Measurements from ENCODE around the gene CYP27A1. TPM values are rescaled to one million over a fixed set of nuclear protein-coding genes. Genes with fewer than 3 reads are reported as not detected.

CYP27A1 gene
- total and polyA plus RNA-seq, 9 of the 15 experiments (the other 6 are each of a cell fraction or from before 2014, with no cell fraction given), result 0.20 TPM; not detected in 8

DNA sequence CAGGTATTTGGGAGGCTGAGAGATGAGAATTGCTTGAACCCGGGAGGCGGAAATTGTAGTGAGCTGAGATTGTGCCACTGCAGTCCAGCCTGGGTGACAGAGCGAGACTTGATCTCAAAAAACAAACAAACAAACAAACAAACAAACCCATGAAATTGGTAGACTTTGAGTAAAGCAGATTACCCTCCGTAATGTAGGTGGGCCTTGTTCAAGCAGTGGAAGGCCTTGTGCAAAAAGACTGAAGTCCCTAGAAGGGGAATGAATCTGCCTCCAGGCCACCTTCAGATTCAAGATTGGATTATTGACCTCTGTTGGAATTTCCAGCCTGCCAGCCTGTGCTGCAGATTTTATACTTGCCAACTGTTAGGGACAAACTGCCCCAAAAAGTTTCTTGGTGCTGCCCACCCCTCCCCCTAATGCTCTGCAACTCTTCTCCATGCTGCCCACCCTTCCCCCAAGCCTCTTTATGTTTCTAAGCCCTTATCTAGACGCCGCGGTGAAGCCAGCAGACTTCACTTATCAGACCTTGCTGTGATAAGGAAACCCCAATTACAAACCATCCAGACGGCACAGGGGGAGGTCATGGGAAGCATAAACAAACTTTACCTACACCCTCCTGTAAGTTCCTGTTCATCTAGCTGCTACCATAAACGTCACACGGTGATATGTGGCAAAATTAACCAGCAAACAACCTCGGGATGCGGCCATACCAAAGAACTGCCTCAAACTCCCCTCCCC, 17.0 kb downstream of the CYP27A1 start (continued):
- TF ChIP-seq VEZF1 (CRISPR knock-in tag; IDR thresholded peaks at IDR 0.05) (peak; percentile 53; the same call in 1 of the 2 replicates), KDM1A (IDR thresholded peaks at IDR 0.05) (no peak), HMG20B (CRISPR knock-in tag; IDR thresholded peaks at IDR 0.05) (no peak), NKRF (IDR thresholded peaks at IDR 0.05; ENCODE audit: borderline replicate concordance) (no peak), SAP30 (IDR thresholded peaks at IDR 0.05; ENCODE audit: borderline replicate concordance, insufficient read depth, low read depth, low read length, poor library complexity, severe bottlenecking) (no peak), CREM (IDR thresholded peaks at IDR 0.05; ENCODE audit: low read depth) (0 out of 2 replicates have a peak, but pooled peaks have one; percentile 22), HDAC3 (IDR thresholded peaks at IDR 0.05; ENCODE audit: borderline replicate concordance, partially characterized antibody) (no peak), LARP7 (IDR thresholded peaks at IDR 0.05) (no peak), NR3C1 (CRISPR knock-in tag; IDR thresholded peaks at IDR 0.05) (no peak), SREBF1 (IDR thresholded peaks at IDR 0.05; ENCODE audit: borderline replicate concordance, low read depth, low read length) (no peak), NFATC3 (IDR thresholded peaks at IDR 0.05) (no peak), CBFA2T2 (conservative IDR thresholded peaks at IDR 0.05) (0 out of 2 replicates have a peak, but pooled peaks have one; percentile 24), XRCC5 (IDR thresholded peaks at IDR 0.05; ENCODE audit: low read depth, low read length) (no peak), MBD2 (IDR thresholded peaks at IDR 0.05; ENCODE audit: borderline replicate concordance, low read depth) (no peak), CTBP1 (IDR thresholded peaks at IDR 0.05; ENCODE audit: borderline replicate concordance) (peak; percentile 21; the same call in 1 of the 2 replicates), GATAD2A (IDR thresholded peaks at IDR 0.05) (no peak), NONO (IDR thresholded peaks at IDR 0.05; ENCODE audit: low read depth in 2 of 2, low read length in 1 of 2) (no peak), SMAD4 (CRISPR knock-in tag; conservative IDR thresholded peaks at IDR 0.05) (peak; percentile 60; the same call in 1 of the 2 replicates), TBL1XR1 (IDR thresholded peaks at IDR 0.05; ENCODE audit: low read length in 2 of 2) (peak in 1 of 2 experiments; percentile 46; a peak in 1 of 4 replicates)
- TF ChIP-seq, protein P1, sequence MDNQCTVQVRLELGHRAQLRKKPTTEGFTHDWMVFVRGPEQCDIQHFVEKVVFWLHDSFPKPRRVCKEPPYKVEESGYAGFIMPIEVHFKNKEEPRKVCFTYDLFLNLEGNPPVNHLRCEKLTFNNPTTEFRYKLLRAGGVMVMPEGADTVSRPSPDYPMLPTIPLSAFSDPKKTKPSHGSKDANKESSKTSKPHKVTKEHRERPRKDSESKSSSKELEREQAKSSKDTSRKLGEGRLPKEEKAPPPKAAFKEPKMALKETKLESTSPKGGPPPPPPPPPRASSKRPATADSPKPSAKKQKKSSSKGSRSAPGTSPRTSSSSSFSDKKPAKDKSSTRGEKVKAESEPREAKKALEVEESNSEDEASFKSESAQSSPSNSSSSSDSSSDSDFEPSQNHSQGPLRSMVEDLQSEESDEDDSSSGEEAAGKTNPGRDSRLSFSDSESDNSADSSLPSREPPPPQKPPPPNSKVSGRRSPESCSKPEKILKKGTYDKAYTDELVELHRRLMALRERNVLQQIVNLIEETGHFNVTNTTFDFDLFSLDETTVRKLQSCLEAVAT (IDR thresholded peaks at IDR 0.05), result no peak
- TF ChIP-seq, protein P2, sequence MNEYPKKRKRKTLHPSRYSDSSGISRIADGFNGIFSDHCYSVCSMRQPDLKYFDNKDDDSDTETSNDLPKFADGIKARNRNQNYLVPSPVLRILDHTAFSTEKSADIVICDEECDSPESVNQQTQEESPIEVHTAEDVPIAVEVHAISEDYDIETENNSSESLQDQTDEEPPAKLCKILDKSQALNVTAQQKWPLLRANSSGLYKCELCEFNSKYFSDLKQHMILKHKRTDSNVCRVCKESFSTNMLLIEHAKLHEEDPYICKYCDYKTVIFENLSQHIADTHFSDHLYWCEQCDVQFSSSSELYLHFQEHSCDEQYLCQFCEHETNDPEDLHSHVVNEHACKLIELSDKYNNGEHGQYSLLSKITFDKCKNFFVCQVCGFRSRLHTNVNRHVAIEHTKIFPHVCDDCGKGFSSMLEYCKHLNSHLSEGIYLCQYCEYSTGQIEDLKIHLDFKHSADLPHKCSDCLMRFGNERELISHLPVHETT (CRISPR knock-in tag; conservative IDR thresholded peaks at IDR 0.05 in 1 of 2, IDR thresholded peaks at IDR 0.05 in 1 of 2), result no peak

All from K562 (cell line).